Stimulated activated CD8-positive, alpha-beta memory T cell treated with anti-CD3 and anti-CD28 coated beads, Interleukin-15, amount 100 ng/mL, for 24 hours (primary cell): Measurements from ENCODE around the gene PTPRH.

Experiments
- DNase-seq: peaks from one replicate; pipeline ENCODE4 v3.0.0-alpha.2; 2020; ENCODE audit warnings: low read depth

The PTPRH gene

DNA sequence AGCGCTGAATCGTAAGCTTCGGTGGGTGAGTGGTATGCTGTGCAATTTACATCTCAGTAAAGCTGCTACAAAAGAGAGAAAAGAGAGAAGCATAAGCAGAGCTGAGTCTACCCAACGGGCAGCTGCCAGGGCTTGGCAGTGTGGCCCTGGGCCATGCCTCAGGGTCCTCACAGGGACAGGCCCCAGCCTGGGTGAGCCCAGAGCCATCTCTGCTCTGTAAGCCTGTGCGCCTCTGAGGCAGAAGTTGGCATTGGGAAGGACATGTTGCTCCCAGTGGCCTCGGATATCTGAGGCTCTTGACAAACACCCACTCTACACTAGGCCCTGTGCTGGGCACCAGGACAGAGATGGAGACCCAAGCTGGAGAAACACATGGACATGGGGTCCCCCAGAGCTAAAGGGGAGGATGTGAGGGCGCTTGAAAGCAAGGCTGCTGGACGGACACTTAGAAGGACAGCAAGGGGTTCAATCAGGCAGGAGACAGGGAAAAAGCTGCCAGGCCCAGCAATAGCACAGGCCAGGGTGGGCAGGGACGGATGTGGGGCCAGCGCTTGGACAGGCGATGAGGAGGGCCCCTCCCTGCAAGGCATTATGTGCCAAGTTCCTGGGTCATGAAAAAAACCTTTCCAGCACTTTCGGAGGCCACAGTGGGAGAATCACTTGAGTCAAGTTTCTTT, 34.8 kb upstream of the PTPRH start:
- DNase-seq, result no peak

- DNase-seq, result no peak
Measured at GRCh38 chr19:55242517-55242916, 33.2 kb upstream of the PTPRH start.

DNA sequence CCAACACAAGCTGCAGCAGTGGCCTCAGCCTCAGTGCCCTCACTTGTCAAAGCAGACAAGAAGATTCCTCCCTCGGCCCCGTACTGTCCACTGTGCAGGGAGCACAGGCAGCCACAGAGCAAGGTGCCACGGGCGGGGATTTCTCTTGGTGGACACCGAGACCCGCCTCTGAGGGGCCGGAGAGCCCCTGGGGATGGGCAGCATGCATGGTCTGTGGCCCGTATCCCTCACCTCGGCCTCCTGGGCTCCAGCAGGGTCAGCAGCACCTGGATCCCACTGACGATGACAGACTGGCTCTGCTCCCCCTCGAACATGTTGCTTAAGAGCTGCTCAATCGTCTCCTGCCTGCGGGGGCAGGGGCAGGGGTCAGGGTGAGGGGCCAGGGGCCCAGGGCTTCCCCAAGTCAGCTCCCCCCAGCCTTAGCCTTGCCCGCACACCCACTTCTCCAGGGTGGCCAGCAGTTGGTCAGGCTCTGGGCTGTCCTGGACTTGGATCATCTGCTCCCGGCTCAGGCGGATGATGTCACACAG, 32.7 kb upstream of the PTPRH start:
- no peak for DNase-seq

DNA sequence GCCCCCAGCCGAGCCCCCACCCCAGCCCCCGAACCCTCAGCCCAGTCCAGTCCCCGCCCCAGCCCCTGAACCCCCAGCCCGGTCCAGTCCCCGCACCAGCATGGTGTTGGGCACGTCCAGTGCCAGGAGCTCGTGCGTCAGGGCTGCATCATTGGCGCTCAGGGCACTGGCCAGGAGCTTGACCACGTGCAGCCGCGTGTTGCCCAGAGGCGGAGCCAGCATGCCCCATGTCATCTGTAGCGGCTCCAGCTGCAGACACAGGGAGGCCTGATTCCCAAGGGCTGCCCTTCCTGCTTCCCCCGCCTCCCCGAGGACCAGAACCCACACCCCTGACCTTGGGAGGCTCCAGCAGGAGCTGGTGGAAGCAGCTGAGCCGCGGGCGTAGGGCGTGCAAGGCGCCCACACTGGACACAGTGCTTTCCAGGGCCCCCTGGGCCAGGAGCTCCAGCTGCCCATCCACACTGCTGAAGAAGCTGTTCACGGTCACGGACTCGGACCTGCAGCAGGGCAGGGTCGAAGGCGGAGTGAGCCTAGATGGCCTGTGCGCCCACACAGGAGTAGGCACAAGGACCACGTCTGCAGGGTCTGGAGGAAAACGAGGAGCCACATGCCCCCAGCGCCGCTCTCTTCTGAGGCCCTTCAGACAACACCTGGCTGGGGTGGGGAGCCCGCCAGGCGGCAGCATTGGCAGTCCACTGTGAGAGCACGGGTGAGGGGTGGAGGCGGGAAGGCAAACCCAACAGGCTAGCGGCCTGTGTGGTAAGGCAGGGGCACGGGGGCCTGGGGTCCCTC, 32.0 kb upstream of the PTPRH start:
- DNase-seq, result no peak

DNA sequence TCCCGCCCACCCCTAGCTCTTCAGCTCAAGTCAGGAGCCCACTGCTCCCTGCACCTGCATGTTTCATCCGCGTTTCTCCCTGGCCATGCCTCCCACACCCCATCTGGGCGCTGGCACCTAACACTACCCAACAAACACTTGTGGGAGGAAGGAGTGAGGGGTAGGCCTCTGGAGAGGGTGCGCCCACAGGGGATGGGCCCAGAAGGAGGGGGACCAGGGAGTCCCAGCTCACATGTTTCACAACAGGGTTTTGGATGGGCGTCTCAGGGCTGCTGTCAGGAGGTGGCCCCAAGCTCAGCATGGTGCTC, 31.4 kb upstream of the PTPRH start:
- DNase-seq, result no peak

GRCh38 chr19:55239004-55239403, 29.7 kb upstream of the PTPRH start:
- DNase-seq, result no peak

- no peak for DNase-seq
Measured at GRCh38 chr19:55238030-55238429, 28.7 kb upstream of the PTPRH start.

GRCh38 chr19:55232986-55233385, 23.7 kb upstream of the PTPRH start:
- DNase-seq, result no peak

DNA sequence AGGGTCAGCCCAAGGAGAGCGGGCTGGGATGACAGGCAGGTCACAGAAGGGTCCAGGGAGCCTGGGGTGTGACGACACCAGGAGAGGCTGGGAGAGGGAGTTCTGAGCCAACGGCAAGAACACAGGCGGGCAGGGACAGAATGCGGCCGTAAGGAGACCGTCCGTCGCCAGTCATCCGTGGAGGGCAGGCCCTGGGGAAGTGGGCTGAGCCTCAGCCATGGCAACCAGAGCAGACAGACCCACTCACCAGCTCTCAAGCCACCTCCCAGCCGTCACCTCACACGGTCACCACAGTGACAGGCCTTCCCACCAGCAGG, 22.9 kb upstream of the PTPRH start:
- DNase-seq, result no peak

GRCh38 chr19:55231391-55232285, 22.3 kb upstream of the PTPRH start:
- DNase-seq, result no peak

DNA sequence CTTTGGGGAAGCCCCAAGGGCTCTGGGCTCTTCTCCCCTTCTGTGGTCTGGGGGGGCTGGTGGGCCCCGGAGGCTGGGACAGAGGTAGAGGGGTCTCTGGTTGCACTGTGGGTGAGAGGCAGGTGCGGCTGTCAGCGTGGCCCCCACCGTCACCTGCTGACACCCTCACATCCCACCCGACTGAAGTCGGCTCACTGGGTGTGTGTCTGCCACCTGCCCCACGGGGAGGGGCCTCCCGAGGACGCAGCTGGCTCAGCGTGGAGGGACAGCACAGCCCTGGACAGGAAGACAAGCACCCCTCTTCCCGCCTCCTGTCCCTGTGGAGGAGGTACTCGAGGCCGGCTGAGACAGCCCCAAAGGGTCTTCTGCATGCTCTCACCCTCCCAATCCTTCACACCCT, 21.5 kb upstream of the PTPRH start:
- no peak for DNase-seq

GRCh38 chr19:55230329-55230728, 21.0 kb upstream of the PTPRH start:
- DNase-seq, result no peak

GRCh38 chr19:55229789-55230182, 20.5 kb upstream of the PTPRH start:
- DNase-seq, result no peak

DNA sequence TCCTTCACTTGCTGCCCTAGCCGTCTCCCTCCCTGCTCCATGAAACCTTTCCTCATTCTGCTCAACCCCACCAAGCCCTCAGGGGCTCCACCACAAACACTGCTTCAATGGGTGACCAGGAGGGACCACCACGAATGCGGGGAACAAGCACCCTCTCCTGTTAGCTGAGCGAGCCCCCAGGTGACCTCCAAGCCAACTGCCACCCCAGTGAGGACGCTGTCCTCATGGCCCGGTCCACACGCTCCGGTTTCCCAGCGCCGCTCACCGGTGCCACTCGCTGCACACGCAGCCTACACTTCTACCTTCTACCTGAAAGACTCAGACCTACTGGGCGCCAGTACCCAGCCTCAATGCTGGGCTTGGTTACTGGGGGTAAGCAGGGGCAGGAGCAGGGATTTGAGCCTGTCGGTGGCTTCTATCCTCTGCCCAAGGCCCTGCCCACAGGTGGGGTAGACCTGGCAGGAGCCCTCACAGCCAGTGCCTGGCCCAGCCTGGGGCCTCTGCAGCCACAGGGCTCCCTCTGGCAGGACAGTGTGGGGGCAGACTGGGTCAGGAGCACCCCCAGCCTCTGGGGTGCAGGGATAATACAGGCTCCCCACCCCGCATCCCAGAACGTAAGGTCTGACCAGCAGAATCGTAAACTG, 20.0 kb upstream of the PTPRH start:
- DNase-seq, result no peak

DNA sequence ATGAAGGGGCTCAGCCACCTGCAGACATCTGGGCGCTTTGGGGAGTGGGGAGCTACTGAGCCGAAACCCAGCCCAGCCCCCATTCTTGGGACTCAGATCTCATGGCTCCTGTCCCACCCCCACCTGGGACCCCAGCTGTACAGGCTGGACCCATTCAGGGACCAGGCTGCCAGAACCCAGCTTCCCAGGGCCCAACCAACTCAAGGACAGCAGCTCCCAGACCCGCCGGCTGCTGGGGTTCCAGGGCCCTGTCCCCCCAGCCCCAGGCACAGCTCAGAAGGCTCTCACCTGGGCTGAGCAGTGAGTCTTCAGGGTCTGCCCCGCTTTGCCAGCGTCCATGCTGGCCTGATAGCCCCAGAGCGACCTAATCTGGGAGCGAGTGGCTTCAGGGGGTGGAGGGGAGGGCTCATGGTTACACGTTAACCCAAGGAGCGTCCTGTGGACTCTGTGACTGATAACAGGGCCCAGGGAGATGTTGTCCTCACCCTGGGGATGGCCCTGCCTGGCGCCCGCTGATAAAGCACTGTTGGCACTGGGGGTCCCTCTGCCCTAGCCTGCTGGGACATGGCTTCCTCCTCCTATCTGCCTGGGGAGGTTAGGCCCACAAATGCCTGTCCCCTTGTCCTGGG, 19.2 kb upstream of the PTPRH start, which contains the start of gene TMEM86B:
TSS of gene TMEM86B (minus strand) at position 361 of the 629 bp plus-strand sequence. CDS start at position 339, 22 bp downstream.
- no peak for DNase-seq

DNA sequence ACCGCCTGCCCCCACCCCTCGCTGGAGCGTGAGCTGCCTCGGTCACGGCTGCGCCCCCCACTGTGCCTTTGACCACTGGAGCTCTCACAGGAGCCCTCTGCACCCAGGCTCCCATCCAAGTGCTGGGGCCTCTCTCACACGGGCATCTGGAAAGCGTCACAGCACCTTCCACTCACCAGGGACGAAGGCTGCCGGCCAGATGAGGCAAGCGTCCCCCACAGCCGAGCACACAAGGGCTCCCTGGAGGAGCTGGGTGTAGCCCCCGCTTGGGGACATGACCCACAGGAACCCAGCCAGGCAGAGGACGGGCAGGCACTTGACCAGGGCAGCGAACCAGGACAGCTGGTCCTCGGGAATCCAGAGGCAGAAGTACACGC, 18.7 kb upstream of the PTPRH start:
- DNase-seq, result no peak

- no peak for DNase-seq
Measured at GRCh38 chr19:55227241-55228014, 18.1 kb upstream of the PTPRH start.

DNA sequence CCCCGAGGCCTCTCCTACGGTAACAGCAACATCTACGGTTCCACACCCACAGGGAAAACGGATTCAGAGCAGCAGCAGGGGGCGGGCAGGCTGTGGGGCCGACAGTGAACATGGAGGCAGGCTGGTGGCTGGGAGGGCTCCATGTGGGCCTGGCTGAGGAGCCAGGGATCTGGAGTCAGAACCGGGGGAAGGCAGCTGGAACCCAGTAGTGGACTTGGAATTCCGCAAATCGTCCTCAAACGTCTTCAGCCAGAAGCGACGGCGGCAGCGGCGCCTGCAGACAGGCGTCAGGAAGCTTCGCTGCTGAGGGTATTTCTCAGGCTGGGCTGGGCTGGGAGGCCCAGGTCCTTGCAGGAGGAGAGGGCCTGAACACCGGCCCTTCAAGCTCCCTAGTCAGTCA, 17.5 kb upstream of the PTPRH start:
- DNase-seq, result no peak

DNA sequence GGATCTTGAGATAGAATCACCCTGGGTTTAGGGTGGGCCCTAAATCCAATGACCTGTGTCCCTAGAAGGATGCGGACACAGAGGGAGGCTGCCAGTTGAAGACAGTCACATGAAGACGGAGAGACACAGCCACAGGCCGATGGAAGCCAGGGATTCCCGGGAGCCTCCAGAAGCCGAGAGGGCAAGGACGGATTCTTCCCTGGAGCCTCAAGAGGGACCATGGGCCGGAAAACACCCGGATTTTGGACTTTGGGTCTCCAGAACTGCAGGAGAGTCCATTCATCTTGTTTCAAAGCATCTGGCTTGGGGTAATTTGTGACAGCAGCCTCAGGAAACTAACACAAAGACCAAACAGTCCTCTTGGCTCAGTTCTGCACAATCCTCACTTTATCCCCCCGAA, 17.0 kb upstream of the PTPRH start:
- DNase-seq, result no peak

DNA sequence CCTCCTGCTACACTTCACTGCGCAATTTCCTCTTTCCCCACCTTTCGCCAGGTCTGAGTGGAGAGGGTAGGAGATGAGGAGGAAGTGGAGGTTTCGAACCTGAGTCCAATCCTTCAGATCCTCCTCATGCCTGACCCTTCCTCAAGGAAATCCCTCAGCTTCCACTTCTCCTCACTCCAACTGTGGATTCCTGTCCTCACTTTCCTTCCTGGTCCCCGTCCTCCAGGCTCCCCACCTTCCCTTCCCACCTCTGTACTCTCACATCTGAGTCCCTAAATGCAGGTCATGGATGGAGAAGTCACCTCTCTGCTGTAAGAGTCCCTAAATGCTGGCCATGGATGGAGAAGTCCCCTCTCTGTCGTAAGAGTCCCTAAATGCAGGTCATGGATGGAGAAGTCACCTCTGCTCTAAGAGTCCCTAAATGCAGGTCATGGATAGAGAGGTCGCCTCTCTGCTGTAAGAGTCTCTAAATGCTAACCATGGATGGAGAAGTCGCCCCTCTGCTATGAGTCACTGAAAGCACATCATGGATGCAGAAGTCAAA, 16.2 kb upstream of the PTPRH start:
- DNase-seq, result no peak
